Testis (tissue), 3 donors: ENCODE results near the gene CYP2C9. TPM values are rescaled to one million over a fixed set of nuclear protein-coding genes. Genes with fewer than 3 reads are reported as not detected.

Experiments used
- DNase-seq: peaks from one replicate; pipeline ENCODE4 v3.0.0-alpha.2; 2019
- H3K27ac ChIP-seq, 2 donors: fragments of 200-600 bp; sonication (generic); one replicate each; pipeline ENCODE4 v1.5.1; 2019
- H3K27me3 ChIP-seq: fragments of 200-600 bp; sonication (generic); one replicate; pipeline ENCODE4 v1.5.1; 2019
- H3K36me3 ChIP-seq: fragments of 200-600 bp; sonication (generic); one replicate; pipeline ENCODE4 v1.5.1; 2017; ENCODE audit warnings: low read depth; ENCODE audit errors: missing control alignments
- H3K4me1 ChIP-seq: fragments of 200-600 bp; sonication (generic); one replicate; pipeline ENCODE4 v1.5.1; 2019
- H3K4me3 ChIP-seq, 2 donors: fragments of 200-600 bp; sonication (generic); one replicate each; pipeline ENCODE4 v1.5.1; 2017 to 2019
- H3K9me3 ChIP-seq: fragments of 200-600 bp; sonication (generic); one replicate; pipeline ENCODE4 v1.5.1; 2017
- CTCF ChIP-seq, 3 experiments: fragments of 450-650 bp in 2 of 3; fragments of 200-600 bp in 1 of 3; sonication (generic) in 1 of 3; IDR thresholded peaks; one replicate each; pipeline ENCODE4 v1.5.1; 2016 to 2019; ENCODE audit warnings: antibody characterized with exemption in 3 of 3, mild to moderate bottlenecking in 2 of 3, moderate library complexity in 1 of 3
- POLR2A ChIP-seq: fragments of 450-650 bp; IDR thresholded peaks from one replicate; pipeline ENCODE4 v1.6.1; 2017; ENCODE audit warnings: antibody characterized with exemption, mild to moderate bottlenecking, moderate library complexity
- WGBS, 2 donors: methylation state at CpG; one replicate each; pipeline ENCODE4 v1.1.5; 2018; 5-methylcytosine and 5-hydroxymethylcytosine counted together
- intact Hi-C: fragments of 100-400 bp; cut with DNase I; formaldehyde crosslinking; loops from one replicate; pipeline ENCODE4 v1.15.1; 2023; ENCODE audit warnings: low total_unique reads
- polyA plus RNA-seq: library from polyadenylated mRNA; stranded (reverse); fragments of 350-450 nt; fragmentation: Illumina TruSeq; extraction: RNeasy Lipid Tissue Mini Kit (QIAGEN cat#74804); gene quantifications from one replicate; pipeline ENCODE4 v1.2.3, GENCODE V29; 2014; ENCODE audit warnings: low read depth, low replicate concordance; ENCODE audit not compliant: insufficient read depth
- total RNA-seq, 2 donors: library from RNA; depleted of rRNA; stranded (reverse); fragments of >200 nt; gene quantifications; one replicate each; pipeline ENCODE4 v1.2.3, GENCODE V29; 2016

The CYP2C9 gene
- total and polyA plus RNA-seq, 3 donors from 2014 or later = not detected

- WGBS, 2 donors = 6 to 19% methylated on average over 1 of the region's 1 CpG
- H3K36me3 ChIP-seq = no peaks in the 10 kb centered on the region
- DNase-seq = peak; percentile 13
- TF ChIP-seq POLR2A (no peak), CTCF (IDR thresholded peaks at IDR 0.05) (peak in 1 of 3 experiments; percentile 39)
- no peaks in the 10 kb centered on the region for H3K9me3 ChIP-seq
- H3K27me3 ChIP-seq = no peaks in the 10 kb centered on the region
- no peak overlapping the region for H3K27ac ChIP-seq
- no peaks in the 10 kb centered on the region for H3K4me1 ChIP-seq
- intact Hi-C loops = no loop called here
- H3K4me3 ChIP-seq = no peak overlapping the region
Measured at GRCh38 chr10:94963901-94964300, 25.4 kb downstream of the CYP2C9 start.

- WGBS, 2 donors = 44 to 52% methylated on average over 4 of the region's 4 CpGs
- Histone ChIP-seq H3K9me3 (no peaks in the 10 kb centered on the region), H3K27me3 (no peaks in the 10 kb centered on the region), H3K4me1 (no peaks in the 10 kb centered on the region), H3K27ac (no peak overlapping the region), H3K36me3 (no peaks in the 10 kb centered on the region), H3K4me3 (no peak overlapping the region)
- no peak for DNase-seq
- no peak for TF ChIP-seq POLR2A
- no peak for TF ChIP-seq CTCF (IDR thresholded peaks at IDR 0.05)
- intact Hi-C loops = no loop called here
Measured at GRCh38 chr10:94983555-94983954, 45.1 kb downstream of the CYP2C9 start.

GRCh38 chr10:94989192-94989591, 50.7 kb downstream of the CYP2C9 start:
- DNase-seq = no peak
- Histone ChIP-seq H3K27me3 (no peaks in the 10 kb centered on the region), H3K4me1 (no peaks in the 10 kb centered on the region), H3K9me3 (peaks cover 3% of the 10 kb centered on the region), H3K27ac (no peak overlapping the region), H3K36me3 (no peaks in the 10 kb centered on the region), H3K4me3 (no peak overlapping the region)
- intact Hi-C loops = no loop called here
- no peak for TF ChIP-seq POLR2A

GRCh38 chr10:94991243-94991888, 52.9 kb downstream of the CYP2C9 start:
- DNase-seq = no peak
- Histone ChIP-seq H3K4me1 (no peaks in the 10 kb centered on the region), H3K9me3 (peaks cover 3% of the 10 kb centered on the region), H3K27me3 (no peaks in the 10 kb centered on the region), H3K36me3 (no peaks in the 10 kb centered on the region), H3K4me3 (no peak overlapping the region), H3K27ac (no peak overlapping the region)
- 96 to 98% methylated on average over 1 of the region's 1 CpG for WGBS, 2 donors
- no peak for TF ChIP-seq CTCF (IDR thresholded peaks at IDR 0.05)
- TF ChIP-seq POLR2A = no peak
- intact Hi-C loops = no loop called here

- TF ChIP-seq CTCF (IDR thresholded peaks at IDR 0.05) = no peak
- no peak for TF ChIP-seq POLR2A
- 69 to 78% methylated on average over 4 of the region's 4 CpGs for WGBS, 2 donors
- H3K9me3 ChIP-seq = peaks cover 3% of the 10 kb centered on the region
- no peaks in the 10 kb centered on the region for H3K27me3 ChIP-seq
- intact Hi-C loops = no loop called here
- no peaks in the 10 kb centered on the region for H3K4me1 ChIP-seq
- H3K36me3 ChIP-seq = no peaks in the 10 kb centered on the region
- no peak overlapping the region for H3K27ac ChIP-seq
- no peak overlapping the region for H3K4me3 ChIP-seq
- DNase-seq = no peak
Measured at GRCh38 chr10:94992811-94993210, 54.4 kb downstream of the CYP2C9 start.
